Left renal cortex interstitium (tissue), 4 donors: Measurements from ENCODE around the gene GMFB. TPM values are rescaled to one million over a fixed set of nuclear protein-coding genes. Genes with fewer than 3 reads are reported as not detected.

Experiments used
- DNase-seq, 4 donors: peaks; one replicate each; pipeline ENCODE4 v3.0.0-alpha.2; 2013; ENCODE audit warnings: low read depth in 4 of 4, low spot score in 2 of 4, missing footprints in 1 of 4
- polyA plus RNA-seq, 4 donors: library from polyadenylated mRNA; unstranded; fragments of 120-200 nt; gene quantifications; one replicate each; pipeline ENCODE4 v1.2.1, GENCODE V29; 2013; ENCODE audit not compliant: insufficient read length in 4 of 4

The GMFB gene
- polyA plus RNA-seq, 4 donors = 76.3 to 98.5 (median 95.4) TPM

GRCh38 chr14:54435500-54435981, 53.2 kb downstream of the GMFB start:
- no peak for DNase-seq

- DNase-seq = no peak
Measured at GRCh38 chr14:54428527-54428926, 60.3 kb downstream of the GMFB start.

DNA sequence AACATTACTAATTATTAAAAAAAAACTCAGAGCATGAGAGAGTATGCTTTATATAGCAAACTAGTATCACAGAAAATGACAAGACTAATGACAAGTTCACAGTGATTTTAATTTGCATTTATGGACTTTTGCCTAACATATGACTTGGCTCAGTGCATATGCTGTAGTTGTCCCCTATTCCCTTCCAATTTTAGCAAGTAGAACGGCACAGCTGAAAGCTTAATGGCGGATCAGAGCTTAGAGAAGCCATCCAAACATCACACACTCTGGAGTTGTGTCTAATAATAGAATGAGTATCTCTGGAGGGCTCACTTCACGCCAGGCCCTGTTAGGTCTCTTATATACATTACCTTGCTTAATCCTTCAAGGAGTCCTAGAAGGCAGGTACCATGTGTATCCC, 60.9 kb downstream of the GMFB start:
- DNase-seq = no peak

GRCh38 chr14:54425537-54426274, 63.1 kb downstream of the GMFB start:
- no peak for DNase-seq

DNA sequence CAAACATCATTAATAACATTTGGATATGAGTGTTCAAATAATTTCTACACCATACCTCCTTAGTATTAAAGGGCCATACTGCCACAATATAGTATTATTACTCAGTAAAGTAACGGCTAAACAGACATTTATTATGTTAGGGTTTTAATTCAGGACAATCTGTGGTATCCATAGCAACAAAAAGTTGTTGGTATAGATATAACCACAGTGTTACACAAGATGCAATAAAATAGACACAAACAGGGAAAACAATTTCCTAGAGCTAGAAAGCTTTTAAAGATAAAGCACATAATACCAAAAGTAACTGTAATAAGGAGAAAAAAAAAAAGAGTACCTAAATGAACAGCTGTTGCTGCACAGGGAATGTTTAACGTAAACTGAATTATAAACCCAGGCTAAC, 63.7 kb downstream of the GMFB start:
- no peak for DNase-seq

Other genes with a start within 250 kb of the GMFB start
- gene CDKN3, start 92.0 kb downstream of the GMFB start, polyA plus RNA-seq = 10 to 100 TPM; 20.0 to 24.4 (median 21.7) TPM
- gene CNIH1, start 47.6 kb downstream of the GMFB start, polyA plus RNA-seq = 100 to 1,000 TPM; 107 to 159 (median 133) TPM
- 10 to 100 TPM; 27.7 to 37.7 (median 30.5) TPM for gene CGRRF1, start 20.9 kb upstream of the GMFB start, polyA plus RNA-seq
- 10 to 100 TPM in 2 of 4 donors, 1 to 10 TPM in 2; 8.2 to 11.3 (median 9.9) TPM for gene SAMD4A, start 78.1 kb upstream of the GMFB start, polyA plus RNA-seq